Neural cell (in vitro differentiated cells): ENCODE measurements around the gene DAND5.

Experiments used
- EP300 ChIP-seq: fragments of 450-650 bp; conservative IDR thresholded peaks from 2 replicates; pipeline ENCODE4 v1.6.1; 2014; ENCODE audit warnings: antibody characterized with exemption, mild to moderate bottlenecking, moderate library complexity; ENCODE audit not compliant: poor library complexity, severe bottlenecking
- SMC3 ChIP-seq: fragments of 450-650 bp; conservative IDR thresholded peaks from 2 replicates; pipeline ENCODE4 v1.6.1; 2014; ENCODE audit warnings: antibody characterized with exemption, mild to moderate bottlenecking, moderate library complexity; ENCODE audit not compliant: poor library complexity
- TF ChIP-seq, protein P1 (sequence below): fragments of 450-650 bp; IDR thresholded peaks from 2 replicates; pipeline ENCODE4 v1.5.1; 2014; ENCODE audit warnings: antibody characterized with exemption, mild to moderate bottlenecking, moderate library complexity; ENCODE audit not compliant: poor library complexity, severe bottlenecking
- TF ChIP-seq, protein P2 (sequence below): IDR thresholded peaks from 2 replicates; pipeline ENCODE4 v1.6.1; 2012; ENCODE audit warnings: borderline replicate concordance

GRCh38 chr19:12983542-12984142 lies 14.3 kb downstream of the DAND5 start:
- TF ChIP-seq, protein P1, sequence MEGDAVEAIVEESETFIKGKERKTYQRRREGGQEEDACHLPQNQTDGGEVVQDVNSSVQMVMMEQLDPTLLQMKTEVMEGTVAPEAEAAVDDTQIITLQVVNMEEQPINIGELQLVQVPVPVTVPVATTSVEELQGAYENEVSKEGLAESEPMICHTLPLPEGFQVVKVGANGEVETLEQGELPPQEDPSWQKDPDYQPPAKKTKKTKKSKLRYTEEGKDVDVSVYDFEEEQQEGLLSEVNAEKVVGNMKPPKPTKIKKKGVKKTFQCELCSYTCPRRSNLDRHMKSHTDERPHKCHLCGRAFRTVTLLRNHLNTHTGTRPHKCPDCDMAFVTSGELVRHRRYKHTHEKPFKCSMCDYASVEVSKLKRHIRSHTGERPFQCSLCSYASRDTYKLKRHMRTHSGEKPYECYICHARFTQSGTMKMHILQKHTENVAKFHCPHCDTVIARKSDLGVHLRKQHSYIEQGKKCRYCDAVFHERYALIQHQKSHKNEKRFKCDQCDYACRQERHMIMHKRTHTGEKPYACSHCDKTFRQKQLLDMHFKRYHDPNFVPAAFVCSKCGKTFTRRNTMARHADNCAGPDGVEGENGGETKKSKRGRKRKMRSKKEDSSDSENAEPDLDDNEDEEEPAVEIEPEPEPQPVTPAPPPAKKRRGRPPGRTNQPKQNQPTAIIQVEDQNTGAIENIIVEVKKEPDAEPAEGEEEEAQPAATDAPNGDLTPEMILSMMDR, result peak; percentile 73
- TF ChIP-seq EP300, result no peak
- TF ChIP-seq SMC3, result peak; percentile 72
- TF ChIP-seq, protein P2, sequence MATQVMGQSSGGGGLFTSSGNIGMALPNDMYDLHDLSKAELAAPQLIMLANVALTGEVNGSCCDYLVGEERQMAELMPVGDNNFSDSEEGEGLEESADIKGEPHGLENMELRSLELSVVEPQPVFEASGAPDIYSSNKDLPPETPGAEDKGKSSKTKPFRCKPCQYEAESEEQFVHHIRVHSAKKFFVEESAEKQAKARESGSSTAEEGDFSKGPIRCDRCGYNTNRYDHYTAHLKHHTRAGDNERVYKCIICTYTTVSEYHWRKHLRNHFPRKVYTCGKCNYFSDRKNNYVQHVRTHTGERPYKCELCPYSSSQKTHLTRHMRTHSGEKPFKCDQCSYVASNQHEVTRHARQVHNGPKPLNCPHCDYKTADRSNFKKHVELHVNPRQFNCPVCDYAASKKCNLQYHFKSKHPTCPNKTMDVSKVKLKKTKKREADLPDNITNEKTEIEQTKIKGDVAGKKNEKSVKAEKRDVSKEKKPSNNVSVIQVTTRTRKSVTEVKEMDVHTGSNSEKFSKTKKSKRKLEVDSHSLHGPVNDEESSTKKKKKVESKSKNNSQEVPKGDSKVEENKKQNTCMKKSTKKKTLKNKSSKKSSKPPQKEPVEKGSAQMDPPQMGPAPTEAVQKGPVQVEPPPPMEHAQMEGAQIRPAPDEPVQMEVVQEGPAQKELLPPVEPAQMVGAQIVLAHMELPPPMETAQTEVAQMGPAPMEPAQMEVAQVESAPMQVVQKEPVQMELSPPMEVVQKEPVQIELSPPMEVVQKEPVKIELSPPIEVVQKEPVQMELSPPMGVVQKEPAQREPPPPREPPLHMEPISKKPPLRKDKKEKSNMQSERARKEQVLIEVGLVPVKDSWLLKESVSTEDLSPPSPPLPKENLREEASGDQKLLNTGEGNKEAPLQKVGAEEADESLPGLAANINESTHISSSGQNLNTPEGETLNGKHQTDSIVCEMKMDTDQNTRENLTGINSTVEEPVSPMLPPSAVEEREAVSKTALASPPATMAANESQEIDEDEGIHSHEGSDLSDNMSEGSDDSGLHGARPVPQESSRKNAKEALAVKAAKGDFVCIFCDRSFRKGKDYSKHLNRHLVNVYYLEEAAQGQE, result no peak
